ENCODE results near the gene EXOC8. TPM values are rescaled to one million over a fixed set of nuclear protein-coding genes. Genes with fewer than 3 reads are reported as not detected.
"Not testable (repeated sequence)": the region's sequence is repeated elsewhere in the genome, so short reads cannot be mapped to it uniquely, and the experiment has no call there.

EXOC8 gene
- total RNA-seq, 2 experiments from 2014 or later: 18.2 to 18.4 TPM

DNA sequence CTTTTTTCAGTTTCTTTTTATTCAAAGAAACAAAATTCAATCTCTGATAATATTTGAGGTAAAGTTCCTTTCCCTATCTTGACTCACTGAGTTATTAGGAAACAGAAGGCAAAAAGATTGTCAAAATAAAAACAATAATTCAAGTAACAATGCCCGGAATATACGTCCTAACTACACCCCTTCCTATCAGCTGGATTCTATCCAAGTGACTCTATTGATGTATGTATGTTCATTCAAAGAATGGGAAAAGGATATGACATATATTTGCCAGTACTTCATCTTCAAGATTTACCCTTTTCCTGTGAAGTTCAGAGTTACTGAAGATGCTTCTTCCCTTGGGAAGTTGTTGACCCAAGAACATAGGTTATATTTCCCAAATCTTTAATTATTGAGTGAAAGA lies 14.2 kb upstream of the EXOC8 start:
- Mint-ChIP-seq H3K4me3 (no peak overlapping the region), H3K36me3 (ENCODE audit: low read depth) (peaks cover 36% of the 10 kb centered on the region), H3K4me1 (ENCODE audit: low read depth) (no peaks in the 10 kb centered on the region), H3K27ac (no peak overlapping the region), H3K27me3 (ENCODE audit: low read depth) (no peaks in the 10 kb centered on the region), H3K9me3 (ENCODE audit: insufficient read depth) (no peaks in the 10 kb centered on the region)
- ChIA-PET POLR2A (no interaction called here), CTCF (no interaction called here)
- ATAC-seq: no peak
- DNase-seq: no peak

DNA sequence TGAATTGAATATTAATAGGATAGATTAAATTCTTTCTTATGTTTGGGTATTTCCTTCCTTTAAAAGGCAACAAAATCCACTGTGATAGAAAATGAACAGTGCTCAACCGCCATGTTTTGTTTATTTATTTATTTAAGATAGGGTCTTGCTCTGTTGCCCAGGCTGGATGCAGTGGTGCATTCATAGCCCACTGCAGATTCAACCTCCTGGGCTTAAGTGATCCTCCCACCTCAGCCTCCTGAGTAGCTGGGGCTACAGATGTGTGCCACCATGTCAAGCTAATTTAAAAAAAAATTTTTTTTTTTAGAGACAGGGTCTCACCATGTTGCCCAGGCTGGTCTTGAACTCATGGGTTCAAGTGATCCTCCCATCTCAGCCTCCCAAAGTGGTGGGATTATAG lies 11.2 kb upstream of the EXOC8 start:
- not testable (repeated sequence) for ATAC-seq; H3K27ac Mint-ChIP-seq; H3K4me1 Mint-ChIP-seq (ENCODE audit: low read depth); H3K27me3 Mint-ChIP-seq (ENCODE audit: low read depth); H3K4me3 Mint-ChIP-seq; DNase-seq; H3K9me3 Mint-ChIP-seq (ENCODE audit: insufficient read depth)
- ChIA-PET POLR2A (interaction anchor here (0.9 kb wide), 1 partner anchor 11 kb away, joined by 5 read pairs; the partner anchor contains the start of genes EXOC8 and SPRTN), CTCF (interaction anchor here (1.0 kb wide), 1 partner anchor 8 kb away, joined by 5 read pairs; no protein-coding TSS in a partner anchor)
- peaks cover 42% of the 10 kb centered on the region for H3K36me3 Mint-ChIP-seq (ENCODE audit: low read depth)

DNA sequence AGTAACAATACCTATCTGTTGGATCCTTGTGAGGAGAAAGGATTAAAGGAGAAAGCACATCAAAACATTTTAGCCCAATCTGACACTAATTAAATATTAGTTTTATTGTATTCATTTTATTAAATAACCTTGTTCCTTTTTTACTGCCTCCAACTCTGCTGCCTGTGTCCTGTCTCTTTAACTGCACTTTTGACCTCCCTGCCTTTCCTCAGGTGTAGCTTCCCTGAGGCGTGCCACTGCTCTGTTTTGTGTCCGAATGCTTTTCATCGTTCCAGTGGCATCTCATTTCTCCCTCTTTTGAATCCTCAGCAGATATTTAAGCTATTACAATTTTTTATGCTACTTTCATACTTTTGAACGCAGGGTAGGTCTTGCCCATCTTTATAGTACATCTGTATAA lies 10.8 kb upstream of the EXOC8 start:
- H3K4me3 Mint-ChIP-seq: no peak overlapping the region
- H3K4me1 Mint-ChIP-seq (ENCODE audit: low read depth): no peaks in the 10 kb centered on the region
- ATAC-seq (no peak), DNase-seq (no peak)
- no peak overlapping the region for H3K27ac Mint-ChIP-seq
- ChIA-PET POLR2A (interaction anchor here (0.9 kb wide), 1 partner anchor 10 kb away, joined by 5 read pairs; the partner anchor contains the start of genes EXOC8 and SPRTN), CTCF (interaction anchor here (1.0 kb wide), 1 partner anchor 9 kb away, joined by 5 read pairs; no protein-coding TSS in a partner anchor)
- H3K27me3 Mint-ChIP-seq (ENCODE audit: low read depth): no peaks in the 10 kb centered on the region
- peaks cover 42% of the 10 kb centered on the region for H3K36me3 Mint-ChIP-seq (ENCODE audit: low read depth)
- no peaks in the 10 kb centered on the region for H3K9me3 Mint-ChIP-seq (ENCODE audit: insufficient read depth)

GRCh38 chr1:231347961-231348360 lies 10.3 kb upstream of the EXOC8 start:
- ChIA-PET POLR2A (no interaction called here), CTCF (no interaction called here)
- H3K4me1 Mint-ChIP-seq (ENCODE audit: low read depth): no peaks in the 10 kb centered on the region
- H3K36me3 Mint-ChIP-seq (ENCODE audit: low read depth): peaks cover 40% of the 10 kb centered on the region
- no peaks in the 10 kb centered on the region for H3K27me3 Mint-ChIP-seq (ENCODE audit: low read depth)
- ATAC-seq (no peak), DNase-seq (no peak)
- no peaks in the 10 kb centered on the region for H3K9me3 Mint-ChIP-seq (ENCODE audit: insufficient read depth)
- no peak overlapping the region for H3K4me3 Mint-ChIP-seq
- no peak overlapping the region for H3K27ac Mint-ChIP-seq

DNA sequence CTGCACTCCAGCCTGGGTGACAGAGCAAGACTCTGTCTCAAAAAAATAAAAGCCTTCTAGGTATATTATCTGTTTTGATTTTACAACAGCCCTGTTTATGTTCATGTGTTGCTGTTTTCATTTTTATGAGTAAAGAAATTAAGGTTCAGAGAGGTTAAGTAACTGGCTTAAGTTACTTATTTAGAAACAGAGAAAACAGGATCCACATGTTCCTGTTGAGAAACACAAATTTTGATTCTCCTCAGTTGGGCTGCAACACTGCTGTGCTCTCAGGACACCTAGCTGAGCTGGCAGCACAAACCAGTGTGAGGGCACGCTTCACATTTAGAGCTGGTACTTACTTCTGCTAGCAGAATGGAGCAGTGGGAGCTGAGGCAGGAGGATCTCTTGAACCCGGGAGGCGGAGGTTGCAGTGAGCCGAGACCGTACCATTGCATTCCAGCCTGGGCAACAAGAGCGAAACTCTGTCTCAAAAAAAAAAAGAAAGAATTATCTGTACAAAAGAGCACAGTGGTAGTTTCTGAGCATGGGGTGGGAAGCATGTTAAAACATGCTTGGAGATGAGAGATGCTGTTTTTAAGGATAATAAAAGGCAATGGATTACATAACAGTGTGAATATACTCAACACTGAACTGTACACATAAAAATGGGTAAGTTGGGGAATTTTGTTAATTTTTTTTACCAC lies 2.8 kb upstream of the EXOC8 start:
- H3K27ac Mint-ChIP-seq: no peak overlapping the region
- ATAC-seq: no peak

GRCh38 chr1:231338270-231339128 lies 847 bp upstream of the EXOC8 start, which contains the start of gene SPRTN:
Gene SPRTN (plus strand): TSS chr1:231338293. CDS start chr1:231338384, 91 bp downstream.
- Mint-ChIP-seq H3K36me3 (ENCODE audit: low read depth) (peaks cover 48% of the 10 kb centered on the region), H3K9me3 (ENCODE audit: insufficient read depth) (no peaks in the 10 kb centered on the region), H3K27me3 (ENCODE audit: low read depth) (peaks cover 2% of the 10 kb centered on the region), H3K27ac (peak within 1 kb of the TSS; percentile 99), H3K4me3 (peak within 1 kb of the TSS; percentile 100), H3K4me1 (ENCODE audit: low read depth) (peaks cover 50% of the 10 kb centered on the region)
- peak; percentile 5 for ATAC-seq
- ChIA-PET CTCF (interaction anchor here (0.8 to 4.2 kb wide), 17 partner anchors 9 to 419 kb away, joined by 3 to 27 read pairs (median 4); partner anchors contain the start of genes EGLN1 and GNPAT), POLR2A (interaction anchor here (0.6 to 2.6 kb wide), 19 partner anchors 8 to 274 kb away, joined by 3 to 18 read pairs (median 5); partner anchors contain the start of gene EGLN1)
- no peak for DNase-seq

More for the DNA sequence above, 2.8 kb upstream of the EXOC8 start:
- Mint-ChIP-seq H3K4me3 (no peak overlapping the region), H3K27me3 (ENCODE audit: low read depth) (peaks cover 2% of the 10 kb centered on the region), H3K4me1 (ENCODE audit: low read depth) (peaks cover 32% of the 10 kb centered on the region), H3K36me3 (ENCODE audit: low read depth) (peaks cover 35% of the 10 kb centered on the region), H3K9me3 (ENCODE audit: insufficient read depth) (no peaks in the 10 kb centered on the region)
- no peak for DNase-seq
- ChIA-PET POLR2A (interaction anchor here (0.6 kb wide), 1 partner anchor 25 kb away, joined by 3 read pairs; no protein-coding TSS in a partner anchor), CTCF (interaction anchor here (1.1 kb wide), 1 partner anchor 80 kb away, joined by 4 read pairs; no protein-coding TSS in a partner anchor)

GRCh38 chr1:231337043-231337471 lies 595 bp downstream of the EXOC8 start:
- Mint-ChIP-seq H3K36me3 (ENCODE audit: low read depth) (peaks cover 54% of the 10 kb centered on the region), H3K27ac (peak overlapping the region; percentile 99), H3K9me3 (ENCODE audit: insufficient read depth) (no peaks in the 10 kb centered on the region), H3K4me1 (ENCODE audit: low read depth) (peaks cover 60% of the 10 kb centered on the region), H3K4me3 (peak overlapping the region; percentile 100), H3K27me3 (ENCODE audit: low read depth) (peaks cover 2% of the 10 kb centered on the region)
- ChIA-PET POLR2A (interaction anchor here (1.1 to 2.6 kb wide), 6 partner anchors 12 to 275 kb away, joined by 3 to 18 read pairs (median 10); partner anchors contain the start of gene EGLN1), CTCF (interaction anchor here (0.8 to 4.2 kb wide), 12 partner anchors 16 to 420 kb away, joined by 3 to 27 read pairs (median 6); partner anchors contain the start of genes EGLN1 and GNPAT)
- ATAC-seq: peak; percentile 3
- no peak for DNase-seq

DNA sequence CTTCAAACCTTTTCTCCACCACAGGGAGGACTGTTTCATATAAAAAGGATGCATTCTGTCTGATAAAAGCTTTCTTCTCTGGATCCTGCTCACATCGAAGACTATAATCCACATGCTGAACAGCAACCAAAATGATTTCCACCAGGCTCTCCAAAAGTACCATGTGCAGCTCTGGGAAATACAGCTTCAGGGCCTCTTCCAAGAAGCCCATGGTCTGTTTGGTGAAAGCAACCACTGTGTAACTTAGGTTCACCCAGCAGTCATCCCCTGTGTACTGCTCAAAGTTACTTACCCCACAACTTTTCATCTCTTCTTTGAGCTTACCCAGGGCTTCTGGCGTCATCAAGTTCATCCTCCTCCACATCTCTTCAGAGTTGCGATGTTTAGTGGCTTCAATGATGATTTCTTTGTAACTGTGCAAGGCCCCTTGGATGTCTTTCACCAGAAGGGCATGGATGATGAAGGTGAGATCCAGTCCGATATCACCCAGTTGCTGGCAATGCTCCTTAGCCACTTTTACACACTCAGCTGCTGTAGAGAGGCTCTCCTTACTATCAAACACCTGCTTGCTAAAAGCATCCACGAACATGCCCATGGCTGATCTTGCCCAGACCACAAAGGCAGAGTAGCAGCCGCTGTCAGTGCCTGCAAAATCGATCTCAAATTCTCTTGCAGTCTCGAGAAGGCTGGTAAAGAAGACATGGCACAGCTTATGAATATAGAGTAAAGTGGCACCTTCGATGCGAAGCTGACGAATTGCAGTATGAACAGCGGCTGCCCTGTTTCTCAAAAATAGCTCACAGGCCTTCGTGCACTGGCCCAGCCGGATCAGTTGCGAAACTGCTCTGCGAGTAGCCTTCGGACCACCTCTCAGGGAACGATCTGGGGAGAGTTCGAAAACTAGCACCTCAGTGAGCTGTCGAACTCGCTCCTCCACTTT lies 1.7 kb downstream of the EXOC8 start:
- Mint-ChIP-seq H3K9me3 (ENCODE audit: insufficient read depth) (no peaks in the 10 kb centered on the region), H3K4me1 (ENCODE audit: low read depth) (peaks cover 59% of the 10 kb centered on the region), H3K4me3 (peak overlapping the region; percentile 100), H3K27me3 (ENCODE audit: low read depth) (peaks cover 2% of the 10 kb centered on the region), H3K36me3 (ENCODE audit: low read depth) (peaks cover 55% of the 10 kb centered on the region), H3K27ac (peak overlapping the region; percentile 70)
- ChIA-PET POLR2A (no interaction called here), CTCF (interaction anchor here (1.0 to 4.2 kb wide), 4 partner anchors 19 to 254 kb away, joined by 3 to 27 read pairs (median 18); no protein-coding TSS in a partner anchor)
- peak; percentile 30 for DNase-seq
- no peak for ATAC-seq

DNA sequence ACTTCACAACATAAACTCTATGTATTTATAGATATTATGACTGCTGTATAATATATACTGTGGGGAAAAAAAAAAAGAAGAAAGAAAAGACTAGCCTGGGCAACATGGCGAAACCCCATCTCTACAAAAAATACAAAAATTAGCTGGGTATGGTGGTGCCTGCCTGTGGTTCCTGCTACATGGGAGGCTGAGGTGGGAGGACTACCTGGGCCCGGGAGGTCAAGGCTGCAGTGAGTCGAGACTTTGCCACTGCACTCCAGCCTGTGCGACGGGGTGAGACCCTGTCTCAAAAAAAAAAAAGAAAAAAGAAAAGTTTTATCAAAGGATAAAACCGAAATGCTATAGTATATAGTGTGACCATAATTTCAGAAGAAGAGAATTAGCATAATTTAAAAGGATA lies 2.7 kb downstream of the EXOC8 start:
- Mint-ChIP-seq H3K27ac (no peak overlapping the region), H3K27me3 (ENCODE audit: low read depth) (peaks cover 2% of the 10 kb centered on the region), H3K4me1 (ENCODE audit: low read depth) (peaks cover 52% of the 10 kb centered on the region), H3K36me3 (ENCODE audit: low read depth) (peaks cover 48% of the 10 kb centered on the region), H3K9me3 (ENCODE audit: insufficient read depth) (no peaks in the 10 kb centered on the region), H3K4me3 (peak overlapping the region; percentile 47)
- ChIA-PET CTCF (interaction anchor here (0.5 to 4.2 kb wide), 6 partner anchors 18 to 1111 kb away, joined by 3 to 27 read pairs (median 8); no protein-coding TSS in a partner anchor), POLR2A (interaction anchor here (0.7 to 0.8 kb wide), 2 partner anchors 14 to 464 kb away, joined by 3 read pairs; no protein-coding TSS in a partner anchor)
- ATAC-seq: no peak
- no peak for DNase-seq

GRCh38 chr1:231334079-231334666 lies 3.5 kb downstream of the EXOC8 start:
- H3K9me3 Mint-ChIP-seq (ENCODE audit: insufficient read depth): no peaks in the 10 kb centered on the region
- DNase-seq (no peak), ATAC-seq (no peak)
- peaks cover 49% of the 10 kb centered on the region for H3K36me3 Mint-ChIP-seq (ENCODE audit: low read depth)
- peaks cover 2% of the 10 kb centered on the region for H3K27me3 Mint-ChIP-seq (ENCODE audit: low read depth)
- H3K4me3 Mint-ChIP-seq: peak overlapping the region; percentile 47
- ChIA-PET CTCF (interaction anchor here (0.5 to 2.2 kb wide), 7 partner anchors 17 to 1110 kb away, joined by 3 to 7 read pairs (median 3); no protein-coding TSS in a partner anchor), POLR2A (interaction anchor here (0.8 kb wide), 1 partner anchor 13 kb away, joined by 3 read pairs; no protein-coding TSS in a partner anchor)
- H3K27ac Mint-ChIP-seq: no peak overlapping the region
- H3K4me1 Mint-ChIP-seq (ENCODE audit: low read depth): peaks cover 45% of the 10 kb centered on the region

Measured in activated CD8-positive, alpha-beta T cell treated with anti-CD3 and anti-CD28 coated beads, Interleukin-2, amount 10 ng/mL, durations not matched to agents 7 days and 5 days (primary cell).